Measurements from ENCODE around the gene TST. TPM values are rescaled to one million over a fixed set of nuclear protein-coding genes. Genes with fewer than 3 reads are reported as not detected.

The TST gene
- total RNA-seq, 3 donors from 2014 or later (not counting 1 experiment from before 2014, with no cell fraction given) = 3.1 to 4.9 (median 4.3) TPM

DNA sequence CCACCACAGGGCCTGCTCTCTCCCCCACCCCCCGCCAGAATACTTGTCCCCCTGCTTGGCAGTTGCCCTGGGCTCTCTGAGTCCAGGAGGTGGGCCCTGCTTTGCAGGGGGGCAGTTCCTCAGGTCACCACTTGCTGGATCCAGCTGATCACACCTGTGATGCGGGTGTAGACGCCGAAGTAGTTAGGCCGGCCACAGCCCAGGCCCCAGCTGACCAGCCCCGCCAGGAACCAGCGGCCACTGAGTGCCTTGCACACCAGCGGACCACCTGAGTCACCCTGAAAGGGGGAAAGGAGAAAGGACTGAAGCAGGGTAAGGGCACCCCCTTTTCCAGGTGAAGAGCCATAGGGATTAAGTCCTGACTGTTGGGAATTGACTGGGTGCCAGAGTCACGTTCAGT, 46.7 kb upstream of the TST start:
- no peaks in the 10 kb centered on the region for H3K36me3 ChIP-seq (ENCODE audit: control insufficient read depth, insufficient read depth, low read length)
- H3K4me3 Mint-ChIP-seq = no peak overlapping the region
- TF ChIP-seq, protein P1, sequence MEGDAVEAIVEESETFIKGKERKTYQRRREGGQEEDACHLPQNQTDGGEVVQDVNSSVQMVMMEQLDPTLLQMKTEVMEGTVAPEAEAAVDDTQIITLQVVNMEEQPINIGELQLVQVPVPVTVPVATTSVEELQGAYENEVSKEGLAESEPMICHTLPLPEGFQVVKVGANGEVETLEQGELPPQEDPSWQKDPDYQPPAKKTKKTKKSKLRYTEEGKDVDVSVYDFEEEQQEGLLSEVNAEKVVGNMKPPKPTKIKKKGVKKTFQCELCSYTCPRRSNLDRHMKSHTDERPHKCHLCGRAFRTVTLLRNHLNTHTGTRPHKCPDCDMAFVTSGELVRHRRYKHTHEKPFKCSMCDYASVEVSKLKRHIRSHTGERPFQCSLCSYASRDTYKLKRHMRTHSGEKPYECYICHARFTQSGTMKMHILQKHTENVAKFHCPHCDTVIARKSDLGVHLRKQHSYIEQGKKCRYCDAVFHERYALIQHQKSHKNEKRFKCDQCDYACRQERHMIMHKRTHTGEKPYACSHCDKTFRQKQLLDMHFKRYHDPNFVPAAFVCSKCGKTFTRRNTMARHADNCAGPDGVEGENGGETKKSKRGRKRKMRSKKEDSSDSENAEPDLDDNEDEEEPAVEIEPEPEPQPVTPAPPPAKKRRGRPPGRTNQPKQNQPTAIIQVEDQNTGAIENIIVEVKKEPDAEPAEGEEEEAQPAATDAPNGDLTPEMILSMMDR (IDR thresholded peaks at IDR 0.05) = no peak
- no peaks in the 10 kb centered on the region for H3K4me1 ChIP-seq (ENCODE audit: control insufficient read depth, insufficient read depth, low read length)
- H3K27me3 ChIP-seq (ENCODE audit: control insufficient read depth, insufficient read depth, low read length) = peaks cover 13% of the 10 kb centered on the region
- ATAC-seq = no peak
- intact Hi-C loops (cut with micrococcal nuclease) = no loop called here
- no peak overlapping the region for H3K4me3 ChIP-seq (ENCODE audit: low read length)
- H3K9me3 ChIP-seq (ENCODE audit: control insufficient read depth, insufficient read depth, low read length) = no peaks in the 10 kb centered on the region
- no peak for DNase-seq
- H3K4me1 Mint-ChIP-seq = no peaks in the 10 kb centered on the region
- H3K9me3 Mint-ChIP-seq = no peaks in the 10 kb centered on the region
- H3K27ac ChIP-seq (ENCODE audit: low read length) = no peak overlapping the region
- H3K36me3 Mint-ChIP-seq = no peaks in the 10 kb centered on the region
- H3K27me3 Mint-ChIP-seq (ENCODE audit: low read depth in 2 of 2) = peaks cover 17 to 19% of the 10 kb centered on the region in 2 donors
- H3K27ac Mint-ChIP-seq = no peak overlapping the region
- 94% methylated on average over 9 of the region's 9 CpGs for WGBS (ENCODE audit: insufficient coverage)

DNA sequence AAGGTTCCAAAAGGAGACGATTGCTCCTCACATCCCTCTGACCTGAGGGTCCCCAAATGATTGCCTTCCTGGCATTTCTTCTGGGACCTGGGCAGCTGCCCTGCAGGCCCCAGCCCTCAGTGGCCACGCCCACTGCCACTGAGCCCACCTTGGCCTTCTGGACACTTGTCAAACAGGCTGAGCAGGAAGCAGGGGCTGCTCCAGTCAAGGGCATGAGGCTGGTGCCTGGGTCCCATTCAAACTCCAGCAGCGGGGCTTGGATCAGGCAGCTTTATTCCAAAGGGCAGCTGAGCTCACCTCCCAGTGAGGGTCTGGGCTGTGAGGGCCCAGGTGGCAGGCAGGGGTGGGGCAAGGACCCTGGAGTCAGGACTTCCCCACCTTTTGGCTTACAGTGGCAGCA, 45.9 kb upstream of the TST start:
- DNase-seq (no peak), ATAC-seq (no peak)
- H3K27me3 ChIP-seq (ENCODE audit: control insufficient read depth, insufficient read depth, low read length) = peaks cover 12% of the 10 kb centered on the region
- peaks cover 3% of the 10 kb centered on the region for H3K36me3 ChIP-seq (ENCODE audit: control insufficient read depth, insufficient read depth, low read length)
- no peak overlapping the region for H3K27ac ChIP-seq (ENCODE audit: low read length)
- no peaks in the 10 kb centered on the region for H3K9me3 Mint-ChIP-seq
- intact Hi-C loops (cut with micrococcal nuclease) = no loop called here
- no peak overlapping the region for H3K4me3 ChIP-seq (ENCODE audit: low read length)
- 85% methylated on average over 3 of the region's 3 CpGs for WGBS (ENCODE audit: insufficient coverage)
- H3K27me3 Mint-ChIP-seq (ENCODE audit: low read depth in 2 of 2) = peaks cover 14 to 19% of the 10 kb centered on the region in 2 donors
- no peak overlapping the region for H3K4me3 Mint-ChIP-seq
- H3K36me3 Mint-ChIP-seq = no peaks in the 10 kb centered on the region
- no peaks in the 10 kb centered on the region for H3K9me3 ChIP-seq (ENCODE audit: control insufficient read depth, insufficient read depth, low read length)
- no peak overlapping the region for H3K27ac Mint-ChIP-seq
- H3K4me1 Mint-ChIP-seq = no peaks in the 10 kb centered on the region
- H3K4me1 ChIP-seq (ENCODE audit: control insufficient read depth, insufficient read depth, low read length) = no peaks in the 10 kb centered on the region
- TF ChIP-seq, protein P1 (IDR thresholded peaks at IDR 0.05) = no peak

DNA sequence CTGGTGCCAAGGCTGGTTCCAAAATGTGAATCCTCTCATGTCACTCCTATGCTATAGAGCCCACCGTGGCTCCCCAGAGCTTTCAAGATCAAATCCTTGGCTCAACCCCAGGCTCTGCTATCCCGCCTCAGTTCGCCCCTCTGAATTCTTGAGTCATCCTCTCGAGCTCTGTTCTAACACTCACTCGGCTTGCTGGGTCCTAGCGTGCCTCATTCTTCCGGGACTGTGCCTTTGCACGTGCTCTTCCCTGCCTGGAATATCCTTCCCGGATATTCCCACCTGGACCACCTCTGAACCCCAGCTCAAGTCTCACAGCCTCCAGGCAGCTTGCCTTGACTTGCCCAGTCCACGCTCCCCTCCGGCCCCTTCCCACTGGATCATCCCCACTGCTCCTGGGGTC, 45.3 kb upstream of the TST start:
- Mint-ChIP-seq H3K9me3 (no peaks in the 10 kb centered on the region), H3K27ac (no peak overlapping the region), H3K4me3 (no peak overlapping the region), H3K4me1 (no peaks in the 10 kb centered on the region), H3K36me3 (no peaks in the 10 kb centered on the region), H3K27me3 (ENCODE audit: low read depth in 2 of 2) (peaks cover 9 to 13% of the 10 kb centered on the region in 2 donors)
- H3K27ac ChIP-seq (ENCODE audit: low read length) = no peak overlapping the region
- peaks cover 3% of the 10 kb centered on the region for H3K36me3 ChIP-seq (ENCODE audit: control insufficient read depth, insufficient read depth, low read length)
- H3K4me1 ChIP-seq (ENCODE audit: control insufficient read depth, insufficient read depth, low read length) = no peaks in the 10 kb centered on the region
- no peak for ATAC-seq
- DNase-seq = no peak
- intact Hi-C loops (cut with micrococcal nuclease) = no loop called here
- no peak overlapping the region for H3K4me3 ChIP-seq (ENCODE audit: low read length)
- WGBS (ENCODE audit: insufficient coverage) = 95% methylated on average over 11 of the region's 11 CpGs
- H3K9me3 ChIP-seq (ENCODE audit: control insufficient read depth, insufficient read depth, low read length) = no peaks in the 10 kb centered on the region
- H3K27me3 ChIP-seq (ENCODE audit: control insufficient read depth, insufficient read depth, low read length) = peaks cover 5% of the 10 kb centered on the region
- TF ChIP-seq, protein P1 (IDR thresholded peaks at IDR 0.05) = no peak
